SK-N-SH (cell line): ENCODE data around the gene MAGEC3. TPM values are rescaled to one million over a fixed set of nuclear protein-coding genes. Genes with fewer than 3 reads are reported as not detected.

Experiments used
- CTCF ChIA-PET: fragments of 300-600, 350-600 bp; formaldehyde crosslinking; extraction: SDS; loops from one replicate; lab custom pipeline; 2021; lab: Yijun Ruan, JAX
- POLR2A ChIA-PET: fragments of 350-600 bp; sonication (Branson Sonifier 250); formaldehyde crosslinking; extraction: SDS; loops from one replicate; lab custom pipeline; 2020; ENCODE audit warnings: antibody characterized with exemption, inconsistent platforms; lab: Yijun Ruan, JAX
- DNase-seq: peaks from one replicate; pipeline ENCODE4 v3.0.0; 2012
- H2AFZ ChIP-seq: fragments of 200-600 bp; sonication (generic); 2 replicates; pipeline ENCODE4 v1.8.1; 2016; ENCODE audit warnings: antibody characterized with exemption, mild to moderate bottlenecking, low read depth
- H3F3A ChIP-seq: fragments of 200-600 bp; sonication (generic); replicated peaks from 2 replicates; pipeline ENCODE3; 2016; ENCODE audit warnings: antibody characterized with exemption, mild to moderate bottlenecking; ENCODE audit not compliant: insufficient read depth
- H3K27ac ChIP-seq, 2 experiments: fragments of 200-500 bp in 1 of 2; fragments of 200-600 bp in 1 of 2; sonication (Bioruptor generic) in 1 of 2; sonication (generic), shearing (Covaris generic) in 1 of 2; 2 replicates each; pipeline versions ENCODE4 v1.5.1 to v1.6.1; 2014 to 2016; ENCODE audit warnings: low read depth in 2 of 2, inconsistent platforms in 1 of 2, low read length in 1 of 2, mild to moderate bottlenecking in 1 of 2, mixed read lengths in 1 of 2
- H3K27me3 ChIP-seq: fragments of 200-600 bp; sonication (generic), shearing (Covaris generic); 2 replicates; pipeline ENCODE4 v1.6.1; 2016; ENCODE audit warnings: mixed run types; ENCODE audit not compliant: insufficient read depth
- H3K36me3 ChIP-seq, 2 experiments: fragments of 200-500 bp in 1 of 2; fragments of 200-600 bp in 1 of 2; sonication (Bioruptor generic) in 1 of 2; sonication (generic) in 1 of 2; replicated peaks in 1 of 2; 2 replicates each; pipeline versions ENCODE3 to v1.5.1; 2014 to 2016; ENCODE audit warnings: low read length in 1 of 2, mild to moderate bottlenecking in 1 of 2; ENCODE audit not compliant: insufficient read depth in 2 of 2, control insufficient read depth in 1 of 2
- H3K4me1 ChIP-seq, 2 experiments: fragments of 200-500 bp in 1 of 2; fragments of 200-600 bp in 1 of 2; sonication (Bioruptor generic) in 1 of 2; sonication (generic), shearing (Covaris generic) in 1 of 2; 2 replicates each; pipeline versions ENCODE4 v1.5.1 to v1.6.1; 2014 to 2016; ENCODE audit warnings: low read depth in 1 of 2, low read length in 1 of 2, mixed run types in 1 of 2; ENCODE audit not compliant: insufficient read depth in 2 of 2, control insufficient read depth in 1 of 2
- H3K4me2 ChIP-seq: fragments of 200-600 bp; sonication (generic), shearing (Covaris generic); 2 replicates; pipeline ENCODE4 v1.6.1; 2017; ENCODE audit warnings: mixed run types
- H3K4me3 ChIP-seq, 2 experiments: fragments of 200-500 bp in 1 of 2; fragments of 200-600 bp in 1 of 2; sonication (Bioruptor generic) in 1 of 2; sonication (generic), shearing (Covaris generic) in 1 of 2; 2 replicates each; pipeline versions ENCODE4 v1.5.1 to v1.8.1; 2014 to 2016; ENCODE audit warnings: low read depth in 2 of 2, inconsistent platforms in 1 of 2, low read length in 1 of 2, mild to moderate bottlenecking in 1 of 2, mixed read lengths in 1 of 2, moderate library complexity in 1 of 2
- H3K79me2 ChIP-seq: fragments of 200-600 bp; sonication (generic); 2 replicates; pipeline ENCODE4 v1.8.1; 2017; ENCODE audit warnings: mild to moderate bottlenecking; ENCODE audit not compliant: insufficient read depth
- H3K9ac ChIP-seq: fragments of 200-600 bp; sonication (generic); 2 replicates; pipeline ENCODE4 v1.6.1; 2017; ENCODE audit warnings: mixed run types
- H3K9me2 ChIP-seq: fragments of 200-600 bp; sonication (generic); 2 replicates; pipeline ENCODE4 v1.6.1; 2017; ENCODE audit warnings: mixed run types
- H3K9me3 ChIP-seq: fragments of 200-600 bp; sonication (generic); 2 replicates; pipeline ENCODE4 v1.6.1; 2017; ENCODE audit warnings: mixed run types, mild to moderate bottlenecking, moderate library complexity
- H4K20me1 ChIP-seq: fragments of 200-600 bp; sonication (generic); 2 replicates; pipeline ENCODE4 v1.6.1; 2017; ENCODE audit warnings: mild to moderate bottlenecking, mixed run types; ENCODE audit not compliant: insufficient read depth
- CHD2 ChIP-seq: fragments of 150-350 bp; IDR thresholded peaks from 2 replicates; pipeline ENCODE4 v1.6.1; 2018; ENCODE audit warnings: low read length; ENCODE audit not compliant: partially characterized antibody
- EP300 ChIP-seq, 2 experiments: IDR thresholded peaks; 2 replicates each; pipeline versions ENCODE4 v1.4.0 to v1.6.1; 2012; ENCODE audit warnings: borderline replicate concordance in 1 of 2, low read depth in 1 of 2, low read length in 1 of 2
- FOSL2 ChIP-seq: IDR thresholded peaks from 2 replicates; pipeline ENCODE4 v1.4.0; 2012; ENCODE audit warnings: low read depth, mild to moderate bottlenecking, moderate library complexity, borderline replicate concordance
- FOXM1 ChIP-seq: IDR thresholded peaks from 2 replicates; pipeline ENCODE4 v1.4.0; 2012; ENCODE audit warnings: low read depth, mild to moderate bottlenecking
- GATA2 ChIP-seq: sonication (generic); formaldehyde crosslinking; IDR thresholded peaks from 2 replicates; pipeline ENCODE4 v1.5.0; 2020; ENCODE audit warnings: mild to moderate bottlenecking, missing genetic modification reagents
- JUND ChIP-seq: IDR thresholded peaks from 2 replicates; pipeline ENCODE4 v1.4.0; 2012
- MXI1 ChIP-seq: IDR thresholded peaks from 2 replicates; pipeline ENCODE4 v1.6.1; 2012; ENCODE audit warnings: mild to moderate bottlenecking, low read depth, low read length, improper control_type of control experiment
- POLR2AphosphoS5 ChIP-seq: IDR thresholded peaks from 2 replicates; pipeline ENCODE4 v1.6.1; 2012; ENCODE audit warnings: low read depth, low read length
- RAD21 ChIP-seq: IDR thresholded peaks from 2 replicates; pipeline ENCODE4 v1.6.1; 2012; ENCODE audit warnings: mild to moderate bottlenecking, low read length
- RCOR1 ChIP-seq: fragments of 150-350 bp; IDR thresholded peaks from 2 replicates; pipeline ENCODE4 v1.6.1; 2017; ENCODE audit warnings: antibody characterized with exemption, low read length
- SIN3A ChIP-seq: IDR thresholded peaks from 2 replicates; pipeline ENCODE4 v1.6.1; 2012; ENCODE audit warnings: low read depth, mild to moderate bottlenecking, low read length, moderate library complexity, borderline replicate concordance
- TEAD4 ChIP-seq: IDR thresholded peaks from 2 replicates; pipeline ENCODE4 v1.4.0; 2012; ENCODE audit warnings: mild to moderate bottlenecking, borderline replicate concordance; ENCODE audit not compliant: insufficient read depth
- YY1 ChIP-seq: IDR thresholded peaks from 2 replicates; pipeline ENCODE4 v1.4.0; 2012; ENCODE audit warnings: low read depth, mild to moderate bottlenecking
- WGBS: methylation state at CpG from one replicate; pipeline ENCODE4 v1.1.6; 2017; ENCODE audit warnings: low lambda C conversion rate; 5-methylcytosine and 5-hydroxymethylcytosine counted together
- polyA plus RNA-seq, 3 experiments: library from polyadenylated mRNA; depleted of rRNA; stranded (reverse); fragments of >200 nt; gene quantifications; 2 replicates each; pipeline ENCODE4 v1.2.3, GENCODE V29; 2012
- TF ChIP-seq, protein P1 (sequence below): fragments of 150-350 bp; IDR thresholded peaks from 2 replicates; pipeline ENCODE4 v1.6.1; 2017; ENCODE audit warnings: antibody characterized with exemption, low read length, low read depth, borderline replicate concordance
- TF ChIP-seq, protein P2 (sequence below): IDR thresholded peaks from 2 replicates; pipeline ENCODE4; 2012
- TF ChIP-seq, protein P3 (sequence below): fragments of 150-350 bp; IDR thresholded peaks from 2 replicates; pipeline ENCODE4 v1.6.1; 2016; ENCODE audit warnings: mild to moderate bottlenecking, low read depth, low read length
- TF ChIP-seq, protein P4 (sequence below): IDR thresholded peaks from 2 replicates; pipeline ENCODE4 v1.4.0; 2012; ENCODE audit warnings: low read depth, borderline replicate concordance
- TF ChIP-seq, protein P5 (sequence below): IDR thresholded peaks from 2 replicates; pipeline ENCODE4 v1.4.0; 2012; ENCODE audit warnings: low read depth

MAGEC3 gene
- polyA plus RNA-seq, 1 of the 3 experiments (the other 2 are of a cell fraction), result 0.26 TPM

DNA sequence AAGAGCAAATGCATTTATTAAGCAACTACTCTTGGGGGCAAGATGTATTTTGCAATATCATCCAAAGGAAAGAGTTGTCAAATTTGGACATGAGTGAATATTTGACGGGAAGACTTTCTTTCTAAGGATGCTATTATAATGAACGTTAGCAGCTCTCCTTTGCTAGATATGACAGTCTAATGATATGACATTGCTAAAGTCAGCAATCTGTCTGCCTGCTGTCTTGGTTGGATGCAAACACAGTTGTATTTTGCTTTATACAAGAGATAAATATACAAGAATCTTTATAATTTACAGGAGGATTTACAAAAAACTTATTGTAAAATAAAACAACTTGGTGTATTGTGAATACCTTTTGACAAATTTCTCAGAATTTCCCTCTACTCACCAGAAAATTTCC is 103.1 kb downstream of the MAGEC3 start:
- Histone ChIP-seq H3K79me2 (no peaks in the 10 kb centered on the region), H3K9me3 (no peaks in the 10 kb centered on the region)
- TF ChIP-seq EP300 (IDR thresholded peaks at IDR 0.05; ENCODE audit: borderline replicate concordance in 1 of 2, low read depth in 1 of 2, low read length in 1 of 2) (no peak), POLR2AphosphoS5 (no peak), JUND (no peak), GATA2 (CRISPR knock-in tag) (no peak), FOSL2 (no peak), TEAD4 (no peak), CHD2 (no peak), YY1 (no peak), FOXM1 (no peak)
- TF ChIP-seq, protein P1, sequence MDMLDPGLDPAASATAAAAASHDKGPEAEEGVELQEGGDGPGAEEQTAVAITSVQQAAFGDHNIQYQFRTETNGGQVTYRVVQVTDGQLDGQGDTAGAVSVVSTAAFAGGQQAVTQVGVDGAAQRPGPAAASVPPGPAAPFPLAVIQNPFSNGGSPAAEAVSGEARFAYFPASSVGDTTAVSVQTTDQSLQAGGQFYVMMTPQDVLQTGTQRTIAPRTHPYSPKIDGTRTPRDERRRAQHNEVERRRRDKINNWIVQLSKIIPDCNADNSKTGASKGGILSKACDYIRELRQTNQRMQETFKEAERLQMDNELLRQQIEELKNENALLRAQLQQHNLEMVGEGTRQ, result no peak
- TF ChIP-seq, protein P2, sequence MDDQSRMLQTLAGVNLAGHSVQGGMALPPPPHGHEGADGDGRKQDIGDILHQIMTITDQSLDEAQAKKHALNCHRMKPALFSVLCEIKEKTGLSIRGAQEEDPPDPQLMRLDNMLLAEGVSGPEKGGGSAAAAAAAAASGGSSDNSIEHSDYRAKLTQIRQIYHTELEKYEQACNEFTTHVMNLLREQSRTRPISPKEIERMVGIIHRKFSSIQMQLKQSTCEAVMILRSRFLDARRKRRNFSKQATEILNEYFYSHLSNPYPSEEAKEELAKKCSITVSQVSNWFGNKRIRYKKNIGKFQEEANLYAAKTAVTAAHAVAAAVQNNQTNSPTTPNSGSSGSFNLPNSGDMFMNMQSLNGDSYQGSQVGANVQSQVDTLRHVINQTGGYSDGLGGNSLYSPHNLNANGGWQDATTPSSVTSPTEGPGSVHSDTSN, result no peak
- TF ChIP-seq, protein P3, sequence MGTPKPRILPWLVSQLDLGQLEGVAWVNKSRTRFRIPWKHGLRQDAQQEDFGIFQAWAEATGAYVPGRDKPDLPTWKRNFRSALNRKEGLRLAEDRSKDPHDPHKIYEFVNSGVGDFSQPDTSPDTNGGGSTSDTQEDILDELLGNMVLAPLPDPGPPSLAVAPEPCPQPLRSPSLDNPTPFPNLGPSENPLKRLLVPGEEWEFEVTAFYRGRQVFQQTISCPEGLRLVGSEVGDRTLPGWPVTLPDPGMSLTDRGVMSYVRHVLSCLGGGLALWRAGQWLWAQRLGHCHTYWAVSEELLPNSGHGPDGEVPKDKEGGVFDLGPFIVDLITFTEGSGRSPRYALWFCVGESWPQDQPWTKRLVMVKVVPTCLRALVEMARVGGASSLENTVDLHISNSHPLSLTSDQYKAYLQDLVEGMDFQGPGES, result no peak
- TF ChIP-seq, protein P4, sequence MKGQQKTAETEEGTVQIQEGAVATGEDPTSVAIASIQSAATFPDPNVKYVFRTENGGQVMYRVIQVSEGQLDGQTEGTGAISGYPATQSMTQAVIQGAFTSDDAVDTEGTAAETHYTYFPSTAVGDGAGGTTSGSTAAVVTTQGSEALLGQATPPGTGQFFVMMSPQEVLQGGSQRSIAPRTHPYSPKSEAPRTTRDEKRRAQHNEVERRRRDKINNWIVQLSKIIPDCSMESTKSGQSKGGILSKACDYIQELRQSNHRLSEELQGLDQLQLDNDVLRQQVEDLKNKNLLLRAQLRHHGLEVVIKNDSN, result no peak
- TF ChIP-seq, protein P5, sequence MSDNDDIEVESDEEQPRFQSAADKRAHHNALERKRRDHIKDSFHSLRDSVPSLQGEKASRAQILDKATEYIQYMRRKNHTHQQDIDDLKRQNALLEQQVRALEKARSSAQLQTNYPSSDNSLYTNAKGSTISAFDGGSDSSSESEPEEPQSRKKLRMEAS, result no peak
- TF ChIP-seq, all 33 proteins: peak for 0
- Histone ChIP-seq H3K4me2 (no peak overlapping the region), H4K20me1 (no peaks in the 10 kb centered on the region), H3K4me1 (no peaks in the 10 kb centered on the region), H3K36me3 (no peaks in the 10 kb centered on the region), H3K9me2 (no peaks in the 10 kb centered on the region), H3K4me3 (no peak overlapping the region), H3K27me3 (no peaks in the 10 kb centered on the region), H3K9ac (no peak overlapping the region), H3K27ac (no peak overlapping the region), H2AFZ (no peak overlapping the region), H3F3A (no peaks in the 10 kb centered on the region)
- 11% methylated on average over 2 of the region's 2 CpGs for WGBS
- POLR2A ChIA-PET, result no interaction called here
- CTCF ChIA-PET, result no interaction called here
- DNase-seq, result no peak

DNA sequence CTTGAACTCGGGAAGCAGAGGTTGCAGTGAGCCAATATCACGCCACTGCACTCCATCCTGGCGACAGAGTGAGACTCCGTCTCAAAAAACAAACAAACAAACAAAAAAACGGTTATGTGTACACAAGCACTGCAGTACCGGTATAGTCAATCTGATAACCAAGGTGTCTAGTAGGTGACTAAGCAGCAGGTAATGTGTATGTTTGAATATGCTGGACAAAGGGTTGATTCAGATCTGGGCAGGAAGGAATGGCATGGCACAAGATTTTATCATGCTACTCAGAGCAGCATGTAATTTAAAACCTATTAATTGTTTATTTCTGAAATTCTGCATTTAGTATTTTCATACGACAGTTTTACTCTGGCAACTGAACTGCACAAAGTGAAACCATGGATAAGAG is 107.3 kb downstream of the MAGEC3 start:
- POLR2A ChIA-PET, result no interaction called here

More for the DNA sequence above, 107.3 kb downstream of the MAGEC3 start:
- H3K27ac ChIP-seq, result no peak overlapping the region
- no peaks in the 10 kb centered on the region for H3K4me1 ChIP-seq
- no peak for TF ChIP-seq RCOR1
- TF ChIP-seq RAD21, result no peak
- TF ChIP-seq CHD2, result no peak
- no peak for TF ChIP-seq MXI1
- no peak for TF ChIP-seq SIN3A
- TF ChIP-seq, protein P5, result no peak
- no peak overlapping the region for H3K4me2 ChIP-seq
- H3K4me3 ChIP-seq, result no peak overlapping the region
- H3K9me2 ChIP-seq, result no peaks in the 10 kb centered on the region
- H3K79me2 ChIP-seq, result no peaks in the 10 kb centered on the region
- H3K36me3 ChIP-seq, result no peaks in the 10 kb centered on the region
- CTCF ChIA-PET, result no interaction called here
- DNase-seq, result no peak
- no peaks in the 10 kb centered on the region for H4K20me1 ChIP-seq
- H3K27me3 ChIP-seq, result no peaks in the 10 kb centered on the region
- no peak overlapping the region for H2AFZ ChIP-seq
- H3K9ac ChIP-seq, result no peak overlapping the region
- no peaks in the 10 kb centered on the region for H3F3A ChIP-seq
- H3K9me3 ChIP-seq, result no peaks in the 10 kb centered on the region
- 7% methylated on average over 7 of the region's 7 CpGs for WGBS
